Vagina (tissue), 2 donors: ENCODE data around the gene NPHP1. TPM values are rescaled to one million over a fixed set of nuclear protein-coding genes. Genes with fewer than 3 reads are reported as not detected.

Source experiments
- microRNA-seq: library from miRNA; unstranded; fragments of <30 nt; microRNA quantifications from one replicate; pipeline ENCODE4, GENCODE V29; 2017; ENCODE audit warnings: borderline number of aligned reads, borderline replicate concordance
- small RNA-seq: library from RNA; depleted of rRNA; stranded (forward); fragments of <200 nt; gene quantifications from one replicate; pipeline ENCODE3, GENCODE V24; 2016
- total RNA-seq: library from RNA; depleted of rRNA; stranded (reverse); fragments of >200 nt; gene quantifications from one replicate; pipeline ENCODE4 v1.2.3, GENCODE V29; 2016

The NPHP1 gene
- total RNA-seq, 1 donor from 2014 or later = 4.9 TPM

Small RNA genes within 50 kb of the gene (microRNA-seq; reads per million reads assigned to microRNA genes)
- gene MIR4436B1 = not detected

Small RNA genes within 50 kb of the gene (small RNA-seq; reads per million reads assigned to genes)
- not detected for gene MIR4436B1

Other genes starting within 250 kb of the NPHP1 start
- 56.7 TPM for gene MALL, start 89.2 kb downstream of the NPHP1 start, total RNA-seq
- 131 TPM for gene MTLN, start 7.5 kb upstream of the NPHP1 start, total RNA-seq